GM20000 (cell line): ENCODE results near the gene NKX3-2.

Experiments
- DNase-seq: peaks from one replicate; pipeline ENCODE4 v3.0.0; 2012; ENCODE audit warnings: low spot score
- CTCF ChIP-seq: IDR thresholded peaks from 2 replicates; pipeline ENCODE4 v1.5.1; 2012; ENCODE audit warnings: mild to moderate bottlenecking, control low read depth; ENCODE audit errors: extremely low read depth, missing control alignments

The NKX3-2 gene

GRCh38 chr4:13540446-13541175 is 3.7 kb downstream of the NKX3-2 start:
- TF ChIP-seq CTCF, result no peak
- peak; percentile 24 for DNase-seq

GRCh38 chr4:13539619-13540445 is 4.5 kb downstream of the NKX3-2 start:
- TF ChIP-seq CTCF, result no peak
- peak; percentile 11 for DNase-seq

GRCh38 chr4:13539047-13539618 is 5.2 kb downstream of the NKX3-2 start:
- DNase-seq, result peak; percentile 18
- no peak for TF ChIP-seq CTCF

GRCh38 chr4:13538427-13538973 is 5.8 kb downstream of the NKX3-2 start:
- TF ChIP-seq CTCF, result no peak
- DNase-seq, result peak; percentile 31

- no peak for DNase-seq
- TF ChIP-seq CTCF, result no peak
These were observed 6.5 kb downstream of the NKX3-2 start for GRCh38 chr4:13537832-13538177.

- peak; percentile 30 for DNase-seq
- TF ChIP-seq CTCF, result no peak
These were observed 7.1 kb downstream of the NKX3-2 start for GRCh38 chr4:13537011-13537831.
